ENCODE data around the gene SFRP5. TPM values are rescaled to one million over a fixed set of nuclear protein-coding genes. Genes with fewer than 3 reads are reported as not detected.

Gene SFRP5
- total RNA-seq, 1 donor from 2014 or later = 0.16 TPM

- H3K9me3 Mint-ChIP-seq (ENCODE audit: unreplicated experiment) = no peaks in the 10 kb centered on the region
- H3K4me3 Mint-ChIP-seq (ENCODE audit: unreplicated experiment) = peak overlapping the region; percentile 92
- Histone ChIP-seq H3K9ac (ENCODE audit: low read length) (no peak overlapping the region), H3K4me1 (ENCODE audit: insufficient read depth, low read length) (peaks cover 11% of the 10 kb centered on the region), H4K20me1 (ENCODE audit: insufficient read depth, low read length) (peaks cover 29% of the 10 kb centered on the region), H2AFZ (ENCODE audit: low read depth, low read length) (peak overlapping the region; percentile 85), H3K79me2 (ENCODE audit: insufficient read depth, low read length) (peaks cover 40% of the 10 kb centered on the region), H3K4me2 (ENCODE audit: low read length) (peak overlapping the region; percentile 94), H3K27ac (ENCODE audit: low read depth, low read length) (no peak overlapping the region), H3K36me3 (ENCODE audit: insufficient read depth, low read length) (peaks cover 10% of the 10 kb centered on the region), H3K27me3 (ENCODE audit: insufficient read depth, low read length) (no peaks in the 10 kb centered on the region), H3K4me3 (ENCODE audit: insufficient read depth, low read depth, low read length) (peak overlapping the region; percentile 91), H3K9me3 (ENCODE audit: insufficient read depth, low read depth, low read length) (no peaks in the 10 kb centered on the region)
- peaks cover 6% of the 10 kb centered on the region for H3K36me3 Mint-ChIP-seq (ENCODE audit: low read depth, unreplicated experiment)
- H3K4me1 Mint-ChIP-seq (ENCODE audit: low read depth, unreplicated experiment) = peaks cover 13% of the 10 kb centered on the region
- TF ChIP-seq, protein P1, sequence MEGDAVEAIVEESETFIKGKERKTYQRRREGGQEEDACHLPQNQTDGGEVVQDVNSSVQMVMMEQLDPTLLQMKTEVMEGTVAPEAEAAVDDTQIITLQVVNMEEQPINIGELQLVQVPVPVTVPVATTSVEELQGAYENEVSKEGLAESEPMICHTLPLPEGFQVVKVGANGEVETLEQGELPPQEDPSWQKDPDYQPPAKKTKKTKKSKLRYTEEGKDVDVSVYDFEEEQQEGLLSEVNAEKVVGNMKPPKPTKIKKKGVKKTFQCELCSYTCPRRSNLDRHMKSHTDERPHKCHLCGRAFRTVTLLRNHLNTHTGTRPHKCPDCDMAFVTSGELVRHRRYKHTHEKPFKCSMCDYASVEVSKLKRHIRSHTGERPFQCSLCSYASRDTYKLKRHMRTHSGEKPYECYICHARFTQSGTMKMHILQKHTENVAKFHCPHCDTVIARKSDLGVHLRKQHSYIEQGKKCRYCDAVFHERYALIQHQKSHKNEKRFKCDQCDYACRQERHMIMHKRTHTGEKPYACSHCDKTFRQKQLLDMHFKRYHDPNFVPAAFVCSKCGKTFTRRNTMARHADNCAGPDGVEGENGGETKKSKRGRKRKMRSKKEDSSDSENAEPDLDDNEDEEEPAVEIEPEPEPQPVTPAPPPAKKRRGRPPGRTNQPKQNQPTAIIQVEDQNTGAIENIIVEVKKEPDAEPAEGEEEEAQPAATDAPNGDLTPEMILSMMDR (IDR thresholded peaks at IDR 0.05; ENCODE audit: insufficient read depth, low read depth, low read length) = no peak
- no peak for TF ChIP-seq EZH2 (IDR thresholded peaks at IDR 0.05; ENCODE audit: insufficient read depth, low read length)
- FAIRE-seq = no peak
- peak overlapping the region; percentile 16 for H3K27ac Mint-ChIP-seq (ENCODE audit: unreplicated experiment)
- H3K27me3 Mint-ChIP-seq (ENCODE audit: low read depth, unreplicated experiment) = peaks cover 7% of the 10 kb centered on the region
- DNase-seq (ENCODE audit: low read depth) = no peak
These were observed 35.3 kb downstream of the SFRP5 start for GRCh38 chr10:97736403-97736901.

- Mint-ChIP-seq H3K4me3 (ENCODE audit: unreplicated experiment) (no peak overlapping the region), H3K27me3 (ENCODE audit: low read depth, unreplicated experiment) (peaks cover 7% of the 10 kb centered on the region), H3K36me3 (ENCODE audit: low read depth, unreplicated experiment) (peaks cover 1% of the 10 kb centered on the region), H3K27ac (ENCODE audit: unreplicated experiment) (no peak overlapping the region), H3K9me3 (ENCODE audit: unreplicated experiment) (no peaks in the 10 kb centered on the region), H3K4me1 (ENCODE audit: low read depth, unreplicated experiment) (peaks cover 8% of the 10 kb centered on the region)
- no peak for DNase-seq (ENCODE audit: low read depth)
- Histone ChIP-seq H3K4me2 (ENCODE audit: low read length) (no peak overlapping the region), H3K4me3 (ENCODE audit: insufficient read depth, low read depth, low read length) (no peak overlapping the region), H3K36me3 (ENCODE audit: insufficient read depth, low read length) (peaks cover 3% of the 10 kb centered on the region), H3K79me2 (ENCODE audit: insufficient read depth, low read length) (peaks cover 20% of the 10 kb centered on the region), H3K9ac (ENCODE audit: low read length) (no peak overlapping the region), H2AFZ (ENCODE audit: low read depth, low read length) (no peak overlapping the region), H3K27ac (ENCODE audit: low read depth, low read length) (no peak overlapping the region), H4K20me1 (ENCODE audit: insufficient read depth, low read length) (peaks cover 13% of the 10 kb centered on the region), H3K27me3 (ENCODE audit: insufficient read depth, low read length) (no peaks in the 10 kb centered on the region), H3K4me1 (ENCODE audit: insufficient read depth, low read length) (peaks cover 11% of the 10 kb centered on the region), H3K9me3 (ENCODE audit: insufficient read depth, low read depth, low read length) (no peaks in the 10 kb centered on the region)
- no peak for TF ChIP-seq EZH2 (IDR thresholded peaks at IDR 0.05; ENCODE audit: insufficient read depth, low read length)
- TF ChIP-seq, protein P1 (IDR thresholded peaks at IDR 0.05; ENCODE audit: insufficient read depth, low read depth, low read length) = no peak
- no peak for FAIRE-seq
These were observed 37.8 kb downstream of the SFRP5 start for GRCh38 chr10:97734021-97734420.

- no peak for FAIRE-seq
These were observed 38.5 kb downstream of the SFRP5 start for GRCh38 chr10:97733256-97733655.

More at GRCh38 chr10:97733256-97733655, 38.5 kb downstream of the SFRP5 start:
- H3K9me3 ChIP-seq (ENCODE audit: insufficient read depth, low read depth, low read length) = no peaks in the 10 kb centered on the region
- no peak overlapping the region for H2AFZ ChIP-seq (ENCODE audit: low read depth, low read length)
- peaks cover 1% of the 10 kb centered on the region for H3K36me3 Mint-ChIP-seq (ENCODE audit: low read depth, unreplicated experiment)
- H3K4me3 Mint-ChIP-seq (ENCODE audit: unreplicated experiment) = no peak overlapping the region
- no peak overlapping the region for H3K4me2 ChIP-seq (ENCODE audit: low read length)
- H3K9ac ChIP-seq (ENCODE audit: low read length) = no peak overlapping the region
- peaks cover 12% of the 10 kb centered on the region for H3K79me2 ChIP-seq (ENCODE audit: insufficient read depth, low read length)
- peaks cover 7% of the 10 kb centered on the region for H3K27me3 Mint-ChIP-seq (ENCODE audit: low read depth, unreplicated experiment)
- H3K9me3 Mint-ChIP-seq (ENCODE audit: unreplicated experiment) = no peaks in the 10 kb centered on the region
- DNase-seq (ENCODE audit: low read depth) = no peak
- H3K4me1 Mint-ChIP-seq (ENCODE audit: low read depth, unreplicated experiment) = peaks cover 7% of the 10 kb centered on the region
- H4K20me1 ChIP-seq (ENCODE audit: insufficient read depth, low read length) = peaks cover 8% of the 10 kb centered on the region
- no peaks in the 10 kb centered on the region for H3K36me3 ChIP-seq (ENCODE audit: insufficient read depth, low read length)
- peaks cover 8% of the 10 kb centered on the region for H3K4me1 ChIP-seq (ENCODE audit: insufficient read depth, low read length)
- H3K27me3 ChIP-seq (ENCODE audit: insufficient read depth, low read length) = no peaks in the 10 kb centered on the region
- H3K27ac ChIP-seq (ENCODE audit: low read depth, low read length) = no peak overlapping the region
- TF ChIP-seq, protein P1 (IDR thresholded peaks at IDR 0.05; ENCODE audit: insufficient read depth, low read depth, low read length) = no peak
- no peak for TF ChIP-seq EZH2 (IDR thresholded peaks at IDR 0.05; ENCODE audit: insufficient read depth, low read length)
- no peak overlapping the region for H3K27ac Mint-ChIP-seq (ENCODE audit: unreplicated experiment)
- H3K4me3 ChIP-seq (ENCODE audit: insufficient read depth, low read depth, low read length) = no peak overlapping the region

Data from astrocyte (in vitro differentiated cells and primary cell).